Natural killer cell treated with Interleukin-12 subunit alpha and Interleukin-12 subunit beta and Interleukin-15 and Interleukin-18, amount 100 ng/mL, for 72 hours (primary cell): Measurements from ENCODE around the gene BRAT1. TPM values are rescaled to one million over a fixed set of nuclear protein-coding genes. Genes with fewer than 3 reads are reported as not detected.
"Not testable (repeated sequence)": the region's sequence is repeated elsewhere in the genome, so short reads cannot be mapped to it uniquely, and the experiment has no call there.

Experiments used
- ATAC-seq, 2 donors: fragments of 150-1000 bp; cut with Tn5 transposase in 1 of 2; sonication (Bioruptor Pico), chemical (Tn5 transposase) in 1 of 2; 2 replicates each; pipeline ENCODE4 v1.10.0; 2021
- DNase-seq: peaks from one replicate; pipeline ENCODE4 v3.0.0; 2022; ENCODE audit warnings: low spot score
- H3K27ac Mint-ChIP-seq, 2 donors: 1 replicate in 1 of 2; 2 replicates in 1 of 2; pipeline ENCODE4 v1.8.0; 2022; ENCODE audit warnings: mixed read lengths in 2 of 2, mild to moderate bottlenecking in 1 of 2, moderate library complexity in 1 of 2
- H3K27me3 Mint-ChIP-seq, 2 donors: 1 replicate in 1 of 2; 2 replicates in 1 of 2; pipeline ENCODE4 v1.8.0; 2022; ENCODE audit warnings: mixed read lengths in 2 of 2
- H3K36me3 Mint-ChIP-seq: one replicate; pipeline ENCODE4 v1.8.0; 2022; ENCODE audit warnings: mixed read lengths
- H3K4me1 Mint-ChIP-seq, 2 donors: 1 replicate in 1 of 2; 2 replicates in 1 of 2; pipeline ENCODE4 v1.8.0; 2022; ENCODE audit warnings: low read depth in 2 of 2, mixed read lengths in 2 of 2, mild to moderate bottlenecking in 1 of 2
- H3K4me3 Mint-ChIP-seq: one replicate; pipeline ENCODE4 v1.8.0; 2022; ENCODE audit warnings: mixed read lengths
- H3K9me3 Mint-ChIP-seq: 2 replicates; pipeline ENCODE4 v1.8.0; 2022; ENCODE audit warnings: mixed read lengths
- total RNA-seq, 2 donors: library from RNA; stranded (reverse); gene quantifications; one replicate each; pipeline ENCODE4 v1.2.3, GENCODE V29; 2022

Gene BRAT1
- total RNA-seq, 2 donors from 2014 or later: 27.0 to 61.4 TPM

- no peaks in the 10 kb centered on the region for H3K36me3 Mint-ChIP-seq
- ATAC-seq (peak in 1 of 2 donors; percentile 53), DNase-seq (no peak)
- H3K4me3 Mint-ChIP-seq: no peak overlapping the region
- no peaks in the 10 kb centered on the region for H3K27me3 Mint-ChIP-seq
- H3K4me1 Mint-ChIP-seq: no peaks in the 10 kb centered on the region
- H3K9me3 Mint-ChIP-seq: no peaks in the 10 kb centered on the region
- no peak overlapping the region for H3K27ac Mint-ChIP-seq
Observed at GRCh38 chr7:2593036-2593727, 37.9 kb upstream of the BRAT1 start.

- H3K4me3 Mint-ChIP-seq: no peak overlapping the region
- DNase-seq: no peak
- H3K4me1 Mint-ChIP-seq: no peaks in the 10 kb centered on the region
- H3K27ac Mint-ChIP-seq: no peak overlapping the region
- H3K36me3 Mint-ChIP-seq: no peaks in the 10 kb centered on the region
- no peaks in the 10 kb centered on the region for H3K27me3 Mint-ChIP-seq
- H3K9me3 Mint-ChIP-seq: no peaks in the 10 kb centered on the region
- ATAC-seq: no peak
Observed at GRCh38 chr7:2592375-2592865, 37.1 kb upstream of the BRAT1 start.

- H3K27me3 Mint-ChIP-seq, H3K27ac Mint-ChIP-seq: not testable (repeated sequence)
Observed at GRCh38 chr7:2589941-2590340, 34.6 kb upstream of the BRAT1 start.

GRCh38 chr7:2589341-2589740 is 34.0 kb upstream of the BRAT1 start:
- H3K4me1 Mint-ChIP-seq: peaks cover 0 to 3% of the 10 kb centered on the region in 2 donors
- H3K4me3 Mint-ChIP-seq: no peak overlapping the region
- ATAC-seq (no peak), DNase-seq (no peak)
- H3K27me3 Mint-ChIP-seq: no peaks in the 10 kb centered on the region
- no peak overlapping the region for H3K27ac Mint-ChIP-seq
- H3K36me3 Mint-ChIP-seq: no peaks in the 10 kb centered on the region
- H3K9me3 Mint-ChIP-seq: no peaks in the 10 kb centered on the region

More at GRCh38 chr7:2589941-2590340, 34.6 kb upstream of the BRAT1 start:
- DNase-seq, H3K36me3 Mint-ChIP-seq, H3K9me3 Mint-ChIP-seq, H3K4me1 Mint-ChIP-seq, ATAC-seq, H3K4me3 Mint-ChIP-seq: not testable (repeated sequence)

DNA sequence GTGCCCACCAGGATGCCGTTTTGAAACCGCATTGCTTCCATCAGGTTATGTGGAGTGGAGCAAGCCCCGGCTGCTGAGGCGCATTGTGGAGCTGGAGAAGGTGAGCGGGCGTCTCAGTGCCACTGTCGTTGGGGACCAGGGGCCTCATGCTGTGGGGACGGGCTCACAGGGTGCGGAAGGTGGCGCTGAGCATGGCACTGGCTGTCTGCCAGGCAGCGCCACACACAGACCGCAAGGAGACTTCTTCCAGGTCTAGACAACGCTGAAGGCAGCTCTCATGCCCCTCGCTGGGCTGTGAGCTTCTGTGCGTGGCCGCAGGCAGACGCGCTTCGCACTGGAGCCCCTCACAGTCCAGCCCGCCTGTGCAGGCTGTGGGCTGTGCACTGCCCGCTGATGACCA is 32.5 kb upstream of the BRAT1 start:
- no peak overlapping the region for H3K27ac Mint-ChIP-seq
- H3K9me3 Mint-ChIP-seq: no peaks in the 10 kb centered on the region
- ATAC-seq (no peak), DNase-seq (no peak)
- H3K4me3 Mint-ChIP-seq: no peak overlapping the region
- H3K36me3 Mint-ChIP-seq: no peaks in the 10 kb centered on the region
- no peaks in the 10 kb centered on the region for H3K27me3 Mint-ChIP-seq
- H3K4me1 Mint-ChIP-seq: peaks cover 0 to 3% of the 10 kb centered on the region in 2 donors

DNA sequence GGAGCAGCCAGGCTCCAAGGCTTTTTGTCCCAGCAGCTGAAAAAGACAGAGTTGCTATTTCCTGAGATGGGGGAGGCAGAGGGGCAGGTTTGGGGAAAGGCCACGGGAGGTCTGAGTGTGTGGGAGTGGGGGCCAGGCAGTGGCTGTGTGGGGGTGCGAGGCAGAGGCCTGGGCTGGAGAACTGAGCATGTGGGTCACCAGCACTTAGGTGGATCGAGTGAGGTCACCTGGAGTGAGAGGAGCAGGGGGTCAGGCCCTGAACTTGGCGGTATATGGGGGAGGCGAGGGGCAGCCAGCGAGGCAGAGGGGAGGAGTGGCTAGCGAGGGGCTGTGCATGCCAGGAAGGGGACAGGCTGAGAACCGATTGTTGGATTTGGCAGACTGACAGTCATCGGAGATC is 31.8 kb upstream of the BRAT1 start:
- Mint-ChIP-seq H3K27me3 (no peaks in the 10 kb centered on the region), H3K27ac (peak overlapping the region in 1 of 2 donors; percentile 24), H3K4me1 (peaks cover 0 to 3% of the 10 kb centered on the region in 2 donors), H3K36me3 (no peaks in the 10 kb centered on the region), H3K4me3 (no peak overlapping the region), H3K9me3 (no peaks in the 10 kb centered on the region)
- peak in 1 of 2 donors; percentile 18 for ATAC-seq
- DNase-seq: no peak

- H3K27ac Mint-ChIP-seq: peak overlapping the region in 1 of 2 donors; percentile 24
- ATAC-seq (peak in 1 of 2 donors; percentile 45), DNase-seq (peak; percentile 54)
- H3K4me1 Mint-ChIP-seq: peaks cover 0 to 3% of the 10 kb centered on the region in 2 donors
- H3K27me3 Mint-ChIP-seq: no peaks in the 10 kb centered on the region
- H3K4me3 Mint-ChIP-seq: no peak overlapping the region
- no peaks in the 10 kb centered on the region for H3K36me3 Mint-ChIP-seq
- H3K9me3 Mint-ChIP-seq: no peaks in the 10 kb centered on the region
Observed at GRCh38 chr7:2586326-2587020, 31.1 kb upstream of the BRAT1 start.

DNA sequence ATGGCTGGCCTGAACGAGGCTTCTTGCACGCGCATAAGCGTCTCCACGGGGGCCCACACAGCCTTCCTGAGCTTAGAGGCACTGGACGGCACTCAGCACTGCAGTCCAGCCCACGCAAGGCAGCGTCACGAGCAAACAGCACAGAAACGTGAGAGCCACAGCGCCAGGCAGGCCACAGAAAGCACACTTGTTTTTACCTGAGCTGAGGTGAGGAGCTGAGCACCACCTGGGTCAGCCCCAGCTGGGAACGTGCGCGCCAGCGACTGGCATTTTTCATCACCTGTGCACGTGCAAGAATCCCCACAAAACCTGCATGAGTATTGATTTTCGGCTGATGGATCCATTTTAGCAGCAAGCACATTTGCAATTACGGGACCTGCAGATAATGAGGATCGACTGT is 30.1 kb upstream of the BRAT1 start:
- no peak for DNase-seq
- no peaks in the 10 kb centered on the region for H3K9me3 Mint-ChIP-seq
- ATAC-seq: no peak
- H3K4me1 Mint-ChIP-seq: peaks cover 0 to 3% of the 10 kb centered on the region in 2 donors
- no peak overlapping the region for H3K4me3 Mint-ChIP-seq
- no peak overlapping the region for H3K27ac Mint-ChIP-seq
- H3K36me3 Mint-ChIP-seq: no peaks in the 10 kb centered on the region
- H3K27me3 Mint-ChIP-seq: no peaks in the 10 kb centered on the region

DNA sequence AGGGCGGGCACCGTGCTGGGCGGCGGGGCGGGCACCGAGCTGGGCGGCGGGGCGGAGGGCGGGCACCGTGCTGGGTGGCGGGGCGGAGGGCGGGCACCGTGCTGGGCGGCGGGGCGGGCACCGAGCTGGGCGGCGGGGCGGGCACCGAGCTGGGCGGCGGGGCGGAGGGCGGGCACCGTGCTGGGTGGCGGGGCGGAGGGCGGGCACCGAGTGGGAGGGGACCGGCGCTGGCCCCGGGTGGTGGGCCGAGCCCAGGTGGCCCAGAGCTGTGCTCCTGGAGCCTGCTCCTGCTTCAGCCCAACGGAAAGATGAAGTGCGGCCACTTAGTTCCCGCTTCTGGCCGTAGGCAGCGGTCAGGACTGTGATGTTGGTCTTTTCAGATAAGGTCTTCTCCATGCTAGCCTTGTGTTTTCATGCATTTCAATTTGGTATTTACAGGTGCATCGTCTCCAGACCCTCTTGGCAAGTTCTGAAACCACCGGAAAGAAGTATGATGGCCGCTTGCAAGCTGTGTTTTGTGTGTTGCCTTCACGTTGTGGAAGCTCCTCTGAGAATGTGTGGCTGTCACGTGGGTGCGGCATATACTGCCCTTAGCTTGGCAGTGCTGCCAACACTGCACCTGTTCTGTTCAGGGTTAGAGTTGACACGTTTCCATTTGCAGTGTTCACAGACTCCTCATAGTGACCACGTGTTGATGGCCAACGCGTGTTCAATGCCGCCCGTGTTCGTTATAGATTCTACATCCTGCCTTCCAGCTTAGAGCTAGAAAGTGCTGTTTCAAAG is 28.7 kb upstream of the BRAT1 start:
- no peaks in the 10 kb centered on the region for H3K36me3 Mint-ChIP-seq
- no peak for DNase-seq
- H3K9me3 Mint-ChIP-seq: no peaks in the 10 kb centered on the region
- peaks cover 0 to 3% of the 10 kb centered on the region in 2 donors for H3K4me1 Mint-ChIP-seq
- no peaks in the 10 kb centered on the region for H3K27me3 Mint-ChIP-seq
- H3K4me3 Mint-ChIP-seq: no peak overlapping the region
- H3K27ac Mint-ChIP-seq: no peak overlapping the region
- ATAC-seq: no peak

DNA sequence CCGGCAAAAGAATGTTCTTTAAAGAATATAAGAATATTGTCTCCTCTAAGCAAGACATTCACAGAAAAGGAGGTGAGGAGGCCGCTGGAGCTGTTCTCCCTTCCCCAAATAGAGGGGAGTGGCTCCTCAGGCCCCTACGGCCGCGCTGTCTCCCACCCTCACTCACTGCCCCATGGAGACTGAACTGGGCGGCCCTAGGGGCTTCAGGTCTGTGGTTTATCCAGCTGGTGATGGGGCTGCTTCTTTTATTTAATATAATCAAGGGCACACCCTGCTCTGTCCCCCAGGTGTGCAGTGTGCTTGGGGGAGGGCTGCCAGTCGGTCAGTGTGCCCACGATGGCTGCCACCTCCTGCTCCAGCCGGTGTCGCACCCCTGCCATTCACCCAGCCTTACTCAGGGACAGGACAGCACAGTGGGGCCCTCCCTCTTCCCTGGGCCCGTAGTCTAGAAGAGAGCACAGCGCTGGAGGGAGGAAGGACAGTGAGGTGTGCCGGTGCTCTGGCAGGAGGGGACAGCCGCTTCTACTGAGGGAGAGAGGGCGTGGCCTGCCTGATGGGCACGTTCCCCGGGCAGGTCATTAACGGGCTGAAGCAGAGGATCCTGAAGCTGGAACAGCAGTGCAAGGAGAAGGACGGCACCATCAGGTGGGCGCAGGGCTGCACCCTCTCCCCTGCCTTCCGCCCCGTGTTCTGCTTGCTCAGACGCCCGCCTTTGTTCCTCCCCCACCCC is 26.8 kb upstream of the BRAT1 start:
- no peaks in the 10 kb centered on the region for H3K27me3 Mint-ChIP-seq
- no peaks in the 10 kb centered on the region for H3K36me3 Mint-ChIP-seq
- H3K27ac Mint-ChIP-seq: no peak overlapping the region
- DNase-seq (no peak), ATAC-seq (no peak)
- H3K4me3 Mint-ChIP-seq: no peak overlapping the region
- peaks cover 0 to 3% of the 10 kb centered on the region in 2 donors for H3K4me1 Mint-ChIP-seq
- H3K9me3 Mint-ChIP-seq: no peaks in the 10 kb centered on the region

DNA sequence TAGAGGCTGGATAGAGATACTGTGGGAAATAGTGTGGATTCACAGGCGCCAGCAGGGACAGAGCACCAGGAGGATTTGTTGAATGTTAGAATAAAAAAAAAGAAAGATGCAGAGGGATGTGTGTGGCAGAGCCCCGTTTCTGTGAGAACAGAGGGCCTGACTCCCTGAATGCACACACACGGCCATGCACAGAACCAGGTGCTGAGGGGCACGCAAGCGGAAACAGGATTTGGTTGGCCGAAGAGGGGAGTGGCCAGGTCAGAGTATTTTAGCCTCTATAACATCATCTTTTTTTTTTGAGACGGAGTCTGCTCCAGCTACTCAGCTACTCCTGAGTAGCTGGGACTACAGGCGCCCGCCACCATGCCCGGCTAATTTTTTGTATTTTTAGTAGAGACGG is 25.3 kb upstream of the BRAT1 start:
- H3K36me3 Mint-ChIP-seq: no peaks in the 10 kb centered on the region
- no peaks in the 10 kb centered on the region for H3K9me3 Mint-ChIP-seq
- no peak overlapping the region for H3K27ac Mint-ChIP-seq
- H3K27me3 Mint-ChIP-seq: no peaks in the 10 kb centered on the region
- no peak overlapping the region for H3K4me3 Mint-ChIP-seq
- ATAC-seq: no peak
- peaks cover 5% of the 10 kb centered on the region in 2 donors for H3K4me1 Mint-ChIP-seq
- no peak for DNase-seq

DNA sequence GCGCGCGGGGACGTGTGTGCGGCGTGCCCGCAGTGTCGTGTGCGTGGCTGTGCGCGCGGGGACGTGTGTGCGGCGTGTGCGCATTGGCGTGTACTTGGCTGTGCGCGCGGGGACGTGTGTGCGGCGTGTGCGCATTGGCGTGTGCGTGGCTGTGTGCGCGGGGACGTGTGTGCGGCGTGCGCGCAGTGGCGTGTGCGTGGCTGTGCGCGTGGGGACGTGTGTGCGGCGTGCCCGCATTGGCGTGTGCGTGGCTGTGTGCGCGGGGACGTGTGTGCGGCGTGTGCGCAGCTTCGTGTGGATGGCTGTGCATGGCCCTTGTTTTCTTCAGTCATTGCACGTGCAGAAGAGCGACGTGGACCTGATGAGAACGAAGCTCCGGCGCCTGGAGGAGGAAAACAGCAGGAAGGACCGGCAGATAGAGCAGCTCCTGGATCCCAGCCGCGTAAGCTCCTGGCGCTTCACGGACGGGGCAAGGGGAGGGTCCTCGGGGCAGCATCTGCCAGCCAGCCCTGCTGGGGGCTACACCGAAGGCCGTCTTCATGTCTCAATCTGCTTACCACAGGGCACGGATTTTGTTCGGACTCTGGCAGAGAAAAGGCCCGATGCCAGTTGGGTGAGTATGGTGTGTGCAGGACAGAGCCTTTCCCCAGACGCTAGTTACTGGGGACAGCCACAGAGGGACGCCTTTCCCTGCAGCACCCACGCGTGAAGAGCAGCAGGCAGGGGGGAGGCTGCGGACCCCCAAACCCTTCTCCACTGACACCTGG is 22.8 kb upstream of the BRAT1 start:
- H3K27me3 Mint-ChIP-seq: no peaks in the 10 kb centered on the region
- ATAC-seq (no peak), DNase-seq (peak; percentile 26)
- H3K27ac Mint-ChIP-seq: no peak overlapping the region
- H3K36me3 Mint-ChIP-seq: no peaks in the 10 kb centered on the region
- H3K4me3 Mint-ChIP-seq: no peak overlapping the region
- H3K4me1 Mint-ChIP-seq: peaks cover 16 to 22% of the 10 kb centered on the region in 2 donors
- H3K9me3 Mint-ChIP-seq: no peaks in the 10 kb centered on the region
